OCI-M2 (cell line): Measurements from ENCODE around the gene EPN3.

Source experiments
- DNase-seq: peaks from one replicate; lab custom pipeline; 2025; ENCODE audit not compliant: unreplicated experiment; lab: John Stamatoyannopoulos, UW

EPN3 gene

GRCh38 chr17:50508573-50509460 is 23.7 kb upstream of the EPN3 start:
- DNase-seq: no peak

GRCh38 chr17:50511058-50511457 is 21.5 kb upstream of the EPN3 start:
- DNase-seq: no peak

DNA sequence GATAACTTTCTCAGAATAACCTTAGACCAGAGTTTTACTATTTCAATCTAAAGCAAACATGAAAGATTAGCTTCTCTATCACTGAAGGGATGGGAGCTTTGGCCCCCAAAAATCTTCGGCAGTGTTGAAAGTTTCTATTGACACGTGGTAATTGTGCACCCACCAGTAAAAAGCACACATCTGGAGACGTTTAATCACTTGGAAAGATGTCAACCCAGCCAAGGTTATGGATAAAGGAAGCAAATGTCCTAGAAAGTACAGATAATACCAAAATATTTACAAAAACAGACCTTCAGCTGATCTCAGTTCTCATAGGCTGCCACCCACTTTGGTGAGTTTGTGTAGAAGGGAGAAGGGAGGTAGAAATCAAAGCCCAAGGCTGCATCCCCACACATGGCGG is 19.0 kb upstream of the EPN3 start:
- DNase-seq: no peak

DNA sequence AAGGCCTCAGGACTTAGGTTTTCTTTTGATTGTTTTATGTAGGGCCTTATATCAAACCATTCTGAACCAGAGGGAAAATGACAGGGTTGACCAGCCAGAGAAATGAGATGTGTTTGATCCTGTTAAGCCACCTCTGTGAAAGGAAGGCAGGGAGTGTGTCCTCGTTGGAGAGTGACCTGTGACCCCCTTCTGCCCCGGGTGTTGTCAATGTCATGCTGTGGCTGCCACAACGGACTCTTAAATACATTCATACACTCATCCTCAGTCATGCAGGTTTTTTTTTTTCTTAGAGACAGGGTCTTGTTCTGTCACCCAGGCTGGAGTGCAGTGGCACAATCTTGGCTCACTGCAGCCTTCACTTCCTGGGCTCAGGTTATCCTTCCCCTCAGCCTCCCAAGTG is 18.1 kb upstream of the EPN3 start:
- no peak for DNase-seq

DNA sequence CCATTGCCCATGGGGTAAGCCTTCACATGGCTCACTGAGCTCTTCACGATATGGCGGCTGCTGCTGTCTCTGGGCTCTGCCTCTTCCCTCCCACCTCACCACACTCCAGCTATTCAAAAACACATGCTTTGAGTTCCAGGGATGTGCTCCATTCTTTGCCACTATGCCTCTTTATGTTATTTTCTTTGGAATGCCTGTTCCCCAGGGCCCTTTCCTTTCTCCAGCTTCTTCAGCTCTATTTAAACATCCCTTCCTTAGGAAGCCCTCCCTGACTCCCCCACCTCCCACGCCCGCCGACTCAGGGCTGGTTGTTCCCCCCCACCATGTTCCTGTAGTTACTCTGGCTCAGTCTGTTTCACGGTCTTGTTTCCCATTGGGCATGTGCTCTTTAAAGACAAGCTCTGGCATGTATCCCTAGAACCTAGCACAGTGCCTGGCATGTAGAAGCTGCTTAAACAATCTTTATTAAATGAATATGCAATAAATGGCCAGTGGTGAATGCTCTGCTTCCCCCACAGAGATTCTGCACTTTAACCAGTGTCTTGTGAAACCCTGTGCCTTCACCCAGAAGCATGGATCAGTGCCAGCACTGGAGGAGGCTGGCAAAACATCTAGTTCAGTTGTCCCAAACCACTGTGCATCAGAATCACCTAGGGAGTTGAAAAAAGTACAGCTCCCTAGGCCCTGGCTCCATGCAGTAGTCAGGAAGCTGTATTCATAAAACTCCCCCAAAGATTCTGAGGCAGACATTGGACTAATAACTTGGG is 17.4 kb upstream of the EPN3 start:
- no peak for DNase-seq

DNA sequence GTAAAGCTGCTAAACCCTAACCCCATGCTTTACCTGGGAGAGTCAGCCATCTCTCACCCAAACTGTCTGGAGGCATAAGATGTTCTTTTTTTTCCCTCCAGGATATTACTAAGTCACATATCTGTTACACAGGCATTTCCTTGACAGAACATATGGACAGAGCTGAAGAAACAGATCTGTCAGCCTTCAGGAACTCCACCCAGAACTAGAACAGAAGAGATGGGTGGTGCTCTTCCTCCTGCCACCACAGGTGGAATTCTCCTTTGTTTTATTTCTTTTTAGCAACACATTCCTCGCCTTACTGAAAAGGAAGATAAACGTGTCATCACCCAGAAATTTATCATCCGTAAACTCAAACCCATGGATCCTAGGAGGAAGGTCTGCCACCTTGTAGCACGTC is 15.5 kb upstream of the EPN3 start:
- DNase-seq: no peak

DNA sequence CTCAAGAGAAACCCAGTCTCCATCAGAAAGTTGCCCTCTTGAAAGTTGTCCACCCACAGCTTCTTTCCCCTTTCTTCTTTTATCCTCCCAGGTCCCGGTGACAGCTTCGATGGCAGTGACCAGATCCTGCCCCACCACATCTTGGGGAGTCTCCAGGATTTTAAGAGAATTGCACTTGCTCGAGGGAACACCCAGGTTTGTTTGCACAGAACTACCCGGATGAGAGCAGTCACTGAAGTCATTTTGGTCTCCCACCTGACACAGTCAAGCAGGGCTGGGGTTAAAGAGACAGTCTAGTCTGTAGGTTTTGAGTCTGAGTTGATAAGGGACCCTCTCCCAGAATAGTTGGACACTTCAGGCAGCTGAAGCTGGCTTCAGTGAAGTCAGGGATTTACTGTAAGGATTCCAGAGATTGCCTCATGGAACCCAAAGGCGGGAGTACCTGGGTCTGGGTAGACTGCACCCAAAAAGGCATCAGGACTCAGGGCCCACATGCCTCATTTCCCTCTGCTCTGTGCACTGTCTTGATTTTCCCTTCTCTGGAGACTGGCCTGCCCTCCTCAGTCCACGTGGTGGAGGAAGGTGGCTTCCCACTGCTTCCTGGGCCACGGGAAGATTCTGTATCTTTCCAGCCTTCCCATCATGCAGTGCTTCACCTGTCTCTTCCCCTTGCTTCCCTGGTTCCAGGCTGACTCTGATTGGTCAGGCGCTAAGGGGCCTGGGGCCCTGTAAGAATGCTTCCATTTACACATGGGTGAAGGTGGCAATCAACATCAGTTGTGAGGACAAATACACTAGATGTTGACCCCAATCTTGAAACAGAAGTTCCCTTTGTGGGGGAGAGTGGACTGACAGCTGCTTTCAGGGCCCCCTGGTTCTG is 14.8 kb upstream of the EPN3 start:
- DNase-seq: no peak

GRCh38 chr17:50518384-50519023 is 14.0 kb upstream of the EPN3 start:
- DNase-seq: no peak

DNA sequence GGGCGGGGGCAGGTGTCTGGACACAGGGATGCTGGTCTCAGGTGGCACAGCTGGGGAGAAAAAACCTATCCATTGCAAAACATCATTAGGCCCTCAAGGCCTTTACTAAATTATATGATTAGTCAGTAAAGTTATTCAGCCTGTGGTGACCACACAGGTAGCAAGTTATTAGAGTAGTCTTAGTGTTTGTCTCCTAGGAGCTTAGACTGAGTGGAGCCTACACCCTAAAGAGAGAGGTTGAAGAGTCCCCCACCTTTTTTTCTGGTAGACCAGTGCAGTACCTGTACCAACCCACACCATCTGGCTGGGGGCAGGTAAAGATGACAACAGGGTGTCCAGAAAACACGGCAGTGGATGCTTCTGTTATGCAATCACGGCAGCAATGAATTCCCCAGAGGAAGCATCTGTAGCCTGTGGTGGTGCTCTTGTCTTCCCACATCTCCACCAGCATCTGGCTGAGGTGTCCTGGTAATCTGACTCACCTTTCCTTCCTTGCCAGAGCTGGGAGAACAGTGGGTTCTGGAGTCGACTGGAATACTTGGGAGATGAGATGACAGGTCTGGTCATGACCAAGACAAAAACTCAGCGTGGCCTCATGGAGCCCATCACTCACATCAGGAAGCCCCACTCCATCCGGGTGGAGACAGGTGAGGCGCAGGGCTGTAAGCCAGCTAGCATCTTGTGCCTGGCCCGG is 13.2 kb upstream of the EPN3 start:
- no peak for DNase-seq

- DNase-seq: no peak
These were observed 12.1 kb upstream of the EPN3 start for GRCh38 chr17:50520483-50520882.

- DNase-seq: no peak
These were observed 11.0 kb upstream of the EPN3 start for GRCh38 chr17:50521514-50521913.

DNA sequence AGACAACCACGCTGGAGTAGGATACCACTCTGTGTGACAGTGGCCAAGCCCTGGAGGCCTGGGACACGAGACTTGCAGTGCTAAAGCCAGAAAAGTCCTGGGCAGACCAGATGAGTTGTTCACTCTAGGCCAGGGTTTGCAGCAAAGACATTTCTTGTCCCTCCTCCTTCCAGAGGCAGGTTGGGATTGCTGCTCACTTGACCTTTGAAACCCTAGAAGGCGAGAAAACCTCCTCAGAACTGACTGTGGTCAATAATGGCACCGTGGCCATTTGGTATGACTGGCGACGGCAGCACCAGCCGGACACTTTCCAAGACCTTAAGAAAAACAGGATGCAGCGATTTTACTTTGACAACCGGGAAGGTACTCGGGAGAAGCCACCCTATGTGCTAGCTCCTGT is 9.8 kb upstream of the EPN3 start:
- no peak for DNase-seq

- no peak for DNase-seq
These were observed 9.3 kb upstream of the EPN3 start for GRCh38 chr17:50523208-50523607.

DNA sequence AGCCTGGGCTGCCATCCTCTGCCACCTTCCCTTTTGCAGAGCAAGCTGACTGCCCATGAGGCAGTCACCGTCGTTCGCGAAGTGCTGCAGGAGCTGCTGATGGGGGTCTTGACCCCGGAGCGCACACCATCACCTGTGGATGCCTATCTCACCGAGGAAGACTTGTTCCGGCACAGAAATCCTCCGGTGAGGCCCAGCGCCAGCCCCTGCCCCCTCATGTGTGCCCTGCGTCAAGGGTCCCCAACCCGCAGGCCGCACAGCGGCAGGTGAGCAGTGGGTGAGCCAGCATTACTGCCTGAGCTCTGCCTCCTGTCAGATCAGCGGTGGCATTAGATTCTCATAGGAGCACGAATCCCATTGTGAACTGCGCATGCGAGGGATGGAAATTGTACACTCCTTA is 7.7 kb upstream of the EPN3 start:
- no peak for DNase-seq

- no peak for DNase-seq
These were observed 5.3 kb upstream of the EPN3 start for GRCh38 chr17:50527155-50527762.

DNA sequence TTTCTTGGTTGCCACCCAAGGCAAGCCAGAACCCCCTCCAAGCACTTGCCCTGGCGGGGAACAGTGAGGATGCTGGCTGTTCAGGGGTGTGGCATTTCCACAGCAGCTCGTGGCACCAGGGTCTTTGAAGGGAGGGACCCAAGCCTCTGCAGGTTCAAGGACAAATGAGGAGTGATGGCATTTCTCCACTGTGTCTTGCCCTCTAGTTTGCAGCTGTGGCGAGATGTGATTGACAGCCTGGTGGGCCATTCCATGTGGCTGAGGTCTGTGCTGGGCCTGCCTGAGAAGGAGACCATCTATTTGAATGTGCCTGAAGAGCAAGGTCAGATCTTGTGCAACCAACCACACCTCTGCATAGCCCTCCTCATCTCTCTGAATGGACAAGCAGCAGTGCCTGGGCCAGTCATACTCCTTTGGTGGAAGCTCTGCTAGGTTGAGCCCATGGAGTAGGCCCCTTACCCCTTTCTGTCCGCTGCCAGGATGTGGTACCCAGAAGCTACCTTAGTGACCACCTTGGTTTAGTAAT is 4.5 kb upstream of the EPN3 start:
- DNase-seq: no peak

- no peak for DNase-seq
These were observed 2.7 kb upstream of the EPN3 start for GRCh38 chr17:50529849-50530248.

DNA sequence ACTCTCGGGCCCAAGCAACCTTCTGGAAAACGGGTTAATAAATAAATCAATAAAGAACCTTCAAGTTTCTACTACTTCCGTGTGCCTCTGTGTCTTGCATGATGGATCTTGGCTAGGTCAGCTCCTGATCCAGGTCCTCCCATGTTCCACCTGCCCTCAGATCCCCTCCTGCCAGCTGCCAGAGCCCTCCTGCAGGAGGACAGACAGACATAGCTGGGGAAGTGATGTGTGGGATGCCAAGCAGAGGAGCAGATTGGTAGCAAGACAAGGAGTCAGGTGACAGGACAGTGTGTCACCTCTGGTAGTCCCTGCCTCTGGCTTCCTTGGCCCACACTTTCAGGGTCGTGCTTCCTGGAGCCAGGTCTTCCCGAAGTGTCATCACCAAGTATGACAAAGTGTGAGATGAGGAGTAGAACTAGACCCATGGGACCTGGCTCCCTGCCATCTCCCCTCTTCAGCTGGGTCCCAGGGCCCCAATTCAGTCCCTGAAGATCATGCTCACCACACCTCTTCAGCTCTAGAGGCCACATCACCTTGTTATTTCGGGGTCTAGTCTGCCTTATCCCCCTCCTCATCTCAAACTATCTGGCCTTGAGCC is 1.0 kb upstream of the EPN3 start:
- DNase-seq: no peak

- DNase-seq: no peak
These were observed 650 bp downstream of the EPN3 start for GRCh38 chr17:50533185-50533584.
